ENCODE measurements around the gene NDUFAF7.

The NDUFAF7 gene

GRCh38 chr2:37243435-37243834 lies 12.0 kb downstream of the NDUFAF7 start:
- no peak for TF ChIP-seq CTCF (IDR thresholded peaks at IDR 0.05; ENCODE audit: control insufficient read depth, insufficient read depth, low read depth, low read length, missing control alignments)
- H3K4me3 ChIP-seq (ENCODE audit: control insufficient read depth, low read depth, low read length): no peak overlapping the region
- DNase-seq (ENCODE audit: low read depth): no peak

GRCh38 chr2:37244017-37244416 lies 12.6 kb downstream of the NDUFAF7 start:
- no peak overlapping the region for H3K4me3 ChIP-seq (ENCODE audit: control insufficient read depth, low read depth, low read length)
- TF ChIP-seq CTCF (IDR thresholded peaks at IDR 0.05; ENCODE audit: control insufficient read depth, insufficient read depth, low read depth, low read length, missing control alignments): no peak
- no peak for DNase-seq (ENCODE audit: low read depth)

GRCh38 chr2:37244755-37245154 lies 13.3 kb downstream of the NDUFAF7 start:
- no peak for TF ChIP-seq CTCF (IDR thresholded peaks at IDR 0.05; ENCODE audit: control insufficient read depth, insufficient read depth, low read depth, low read length, missing control alignments)
- no peak for DNase-seq (ENCODE audit: low read depth)

GRCh38 chr2:37246205-37246604 lies 14.7 kb downstream of the NDUFAF7 start:
- H3K4me3 ChIP-seq (ENCODE audit: control insufficient read depth, low read depth, low read length): no peak overlapping the region
- TF ChIP-seq CTCF (IDR thresholded peaks at IDR 0.05; ENCODE audit: control insufficient read depth, insufficient read depth, low read depth, low read length, missing control alignments): no peak
- DNase-seq (ENCODE audit: low read depth): no peak

More at GRCh38 chr2:37244755-37245154, 13.3 kb downstream of the NDUFAF7 start:
- H3K4me3 ChIP-seq (ENCODE audit: control insufficient read depth, low read depth, low read length): no peak overlapping the region

- no peak for TF ChIP-seq CTCF (IDR thresholded peaks at IDR 0.05; ENCODE audit: control insufficient read depth, insufficient read depth, low read depth, low read length, missing control alignments)
- H3K4me3 ChIP-seq (ENCODE audit: control insufficient read depth, low read depth, low read length): no peak overlapping the region
- no peak for DNase-seq (ENCODE audit: low read depth)
Measured at GRCh38 chr2:37250869-37251740, 19.6 kb downstream of the NDUFAF7 start.

GRCh38 chr2:37262522-37262921 lies 31.1 kb downstream of the NDUFAF7 start:
- DNase-seq (ENCODE audit: low read depth): no peak
- no peak overlapping the region for H3K4me3 ChIP-seq (ENCODE audit: control insufficient read depth, low read depth, low read length)
- no peak for TF ChIP-seq CTCF (IDR thresholded peaks at IDR 0.05; ENCODE audit: control insufficient read depth, insufficient read depth, low read depth, low read length, missing control alignments)
